HCT116 (cell line): ENCODE data around the gene FBXL16. TPM values are rescaled to one million over a fixed set of nuclear protein-coding genes. Genes with fewer than 3 reads are reported as not detected.

Experiments
- ATAC-seq: fragments of 200-7000 bp; cut with Tn5 transposase; 2 replicates; pipeline ENCODE4 v1.9.1; 2020; ENCODE audit warnings: mild to moderate bottlenecking, moderate library complexity
- BruUV-seq: library from RNA; stranded (reverse); fragments of 400-500 nt; replicated peaks from 2 replicates; lab custom pipeline; 2021; lab: Mats Ljungman, UMichigan
- CTCF ChIA-PET: fragments of 300-600 bp; sonication (Branson Sonifier 250); formaldehyde crosslinking; loops from one replicate; lab custom pipeline; 2021; ENCODE audit warnings: antibody characterized with exemption; lab: Charles Lee
- POLR2A ChIA-PET: fragments of 300-600, 350-600 bp; sonication (Branson Sonifier 250); formaldehyde crosslinking; loops from one replicate; lab custom pipeline; 2021; ENCODE audit warnings: antibody characterized with exemption; lab: Charles Lee
- RAD21 ChIA-PET, 2 experiments: fragments of 300-600 bp; sonication (Branson Sonifier 250); formaldehyde crosslinking; loops; one replicate each; lab custom pipeline; 2023; ENCODE audit warnings: low total read pairs in 2 of 2; ENCODE audit not compliant: uncharacterized antibody in 2 of 2, unreplicated experiment in 2 of 2, low non-redundant PET in 1 of 2; lab: Charles Lee
- DNase-seq: peaks from one replicate; pipeline ENCODE4 v3.0.0-alpha.2; 2010; ENCODE audit warnings: low read depth, low spot score
- H2AFZ ChIP-seq: fragments of 200-600 bp; shearing (Covaris generic), sonication (generic); 2 replicates; pipeline ENCODE4 v1.6.1; 2017; ENCODE audit warnings: low read depth, mixed run types, mixed read lengths, antibody characterized with exemption, low read length; ENCODE audit not compliant: poor library complexity, severe bottlenecking
- H3K27ac ChIP-seq: 2 replicates; pipeline ENCODE4 v1.5.1; 2012; ENCODE audit warnings: low read depth, low read length
- H3K27me3 ChIP-seq: fragments of 200-600 bp; sonication (generic); 2 replicates; pipeline ENCODE4 v1.6.1; 2016; ENCODE audit warnings: mixed run types, low read length, mixed read lengths; ENCODE audit not compliant: insufficient read depth
- H3K36me3 ChIP-seq, 2 experiments: fragments of 200-500 bp in 1 of 2; fragments of 200-600 bp in 1 of 2; sonication (Bioruptor generic) in 1 of 2; sonication (generic) in 1 of 2; 2 replicates each; pipeline versions ENCODE4 v1.5.1 to v1.6.1; 2014 to 2016; ENCODE audit warnings: low read length in 2 of 2, inconsistent platforms in 1 of 2, mixed read lengths in 1 of 2, mixed run types in 1 of 2; ENCODE audit not compliant: insufficient read depth in 2 of 2, control insufficient read depth in 1 of 2
- H3K4me1 ChIP-seq, 2 experiments: fragments of 200-600 bp in 1 of 2; sonication (generic) in 1 of 2; 2 replicates each; pipeline versions ENCODE4 v1.5.1 to v1.6.1; 2012 to 2017; ENCODE audit warnings: low read length in 2 of 2, inconsistent platforms in 1 of 2, mild to moderate bottlenecking in 1 of 2, mixed read lengths in 1 of 2, mixed run types in 1 of 2, moderate library complexity in 1 of 2; ENCODE audit not compliant: insufficient read depth in 2 of 2, control insufficient read depth in 1 of 2
- H3K4me2 ChIP-seq: fragments of 200-600 bp; sonication (generic); 2 replicates; pipeline ENCODE4 v1.6.1; 2017; ENCODE audit warnings: mixed run types, low read length, mixed read lengths
- H3K4me3 ChIP-seq, 2 experiments: fragments of 200-600 bp in 1 of 2; sonication (generic) in 1 of 2; replicated peaks in 1 of 2; 2 replicates each; pipeline ENCODE4 v1.5.1; 2011 to 2016; ENCODE audit warnings: low read length in 2 of 2, control low read depth in 1 of 2, low read depth in 1 of 2, mild to moderate bottlenecking in 1 of 2, mixed read lengths in 1 of 2, mixed run types in 1 of 2
- H3K79me2 ChIP-seq: fragments of 200-600 bp; sonication (generic); 2 replicates; pipeline ENCODE4 v1.6.1; 2017; ENCODE audit warnings: mild to moderate bottlenecking, mixed run types, low read length, moderate library complexity, mixed read lengths; ENCODE audit not compliant: insufficient read depth
- H3K9ac ChIP-seq: fragments of 200-600 bp; sonication (generic); 2 replicates; pipeline ENCODE4 v1.6.1; 2016; ENCODE audit warnings: low read length, mixed read lengths
- H3K9me2 ChIP-seq: fragments of 200-600 bp; sonication (generic), shearing (Covaris generic); 2 replicates; pipeline ENCODE4 v1.6.1; 2017; ENCODE audit warnings: mixed run types, mild to moderate bottlenecking, moderate library complexity; ENCODE audit not compliant: insufficient read depth
- H3K9me3 ChIP-seq, 2 experiments: fragments of 200-500 bp in 1 of 2; fragments of 200-600 bp in 1 of 2; sonication (Bioruptor generic) in 1 of 2; sonication (generic) in 1 of 2; 2 replicates each; pipeline ENCODE4 v1.6.1; 2014 to 2017; ENCODE audit warnings: low read length in 2 of 2, mixed read lengths in 2 of 2, inconsistent platforms in 1 of 2, low read depth in 1 of 2, mild to moderate bottlenecking in 1 of 2, mixed run types in 1 of 2, moderate library complexity in 1 of 2; ENCODE audit not compliant: control insufficient read depth in 1 of 2, insufficient read depth in 1 of 2
- H4K20me1 ChIP-seq: fragments of 200-600 bp; sonication (generic), shearing (Covaris generic); 2 replicates; pipeline ENCODE4 v1.6.1; 2017; ENCODE audit warnings: mixed run types, mild to moderate bottlenecking, moderate library complexity; ENCODE audit not compliant: insufficient read depth
- ATF3 ChIP-seq: IDR thresholded peaks from 2 replicates; pipeline ENCODE4 v1.6.1; 2012
- CEBPB ChIP-seq: IDR thresholded peaks from 2 replicates; pipeline ENCODE4 v1.6.1; 2012; ENCODE audit warnings: low read depth
- EGR1 ChIP-seq: IDR thresholded peaks from 2 replicates; pipeline ENCODE4 v1.6.1; 2012; ENCODE audit warnings: low read depth
- ELF1 ChIP-seq: IDR thresholded peaks from 2 replicates; pipeline ENCODE4 v1.6.1; 2012; ENCODE audit warnings: low read depth, borderline replicate concordance
- EZH2 ChIP-seq: fragments of 200-600 bp; sonication (generic); IDR thresholded peaks from 2 replicates; pipeline ENCODE4 v1.6.1; 2017; ENCODE audit warnings: antibody characterized with exemption, mixed run types
- MAX ChIP-seq: IDR thresholded peaks from 2 replicates; pipeline ENCODE4 v1.6.1; 2012
- POLR2A ChIP-seq: IDR thresholded peaks from 2 replicates; pipeline ENCODE4 v1.7.0; 2011; ENCODE audit warnings: borderline replicate concordance; ENCODE audit not compliant: insufficient read depth, insufficient read length; ENCODE audit errors: extremely low read depth
- SP1 ChIP-seq: IDR thresholded peaks from 2 replicates; pipeline ENCODE4 v1.6.1; 2012; ENCODE audit warnings: low read depth
- SRF ChIP-seq: IDR thresholded peaks from 2 replicates; pipeline ENCODE4 v1.6.1; 2012; ENCODE audit warnings: low read depth
- TCF7L2 ChIP-seq: IDR thresholded peaks from 2 replicates; pipeline ENCODE4 v1.7.0; 2011; ENCODE audit warnings: borderline replicate concordance, inconsistent platforms; ENCODE audit not compliant: insufficient read depth, insufficient read length; ENCODE audit errors: extremely low read depth
- ZBTB33 ChIP-seq: IDR thresholded peaks from 2 replicates; pipeline ENCODE4 v1.6.1; 2011; ENCODE audit warnings: mild to moderate bottlenecking, low read length, moderate library complexity; ENCODE audit not compliant: insufficient replicate concordance; ENCODE audit errors: extremely low read depth
- intact Hi-C: fragments of 100-400 bp; cut with micrococcal nuclease; formaldehyde crosslinking; loops from 2 replicates; pipeline ENCODE4 v1.10.0; 2022
- total RNA-seq: library from RNA; stranded (reverse); gene quantifications from one replicate; pipeline ENCODE4 v1.2.1, GENCODE V29; 2021; ENCODE audit not compliant: unreplicated experiment

FBXL16 gene
- total RNA-seq, 1 experiment from 2014 or later: 49.7 TPM

GRCh38 chr16:734981-735881 is 29.6 kb upstream of the FBXL16 start (continued):
- TF ChIP-seq ZBTB33 (no peak), TCF7L2 (no peak), ELF1 (no peak), EGR1 (no peak), POLR2A (no peak), SP1 (no peak), CEBPB (no peak), SRF (no peak), ATF3 (no peak)

GRCh38 chr16:734208-734980 is 28.8 kb upstream of the FBXL16 start:
- Histone ChIP-seq H3K27ac (no peak overlapping the region), H3K9me3 (no peaks in the 10 kb centered on the region), H3K4me2 (no peak overlapping the region), H4K20me1 (no peaks in the 10 kb centered on the region), H3K27me3 (no peaks in the 10 kb centered on the region), H3K36me3 (peaks cover 6 to 18% of the 10 kb centered on the region in 2 experiments), H3K4me3 (no peak overlapping the region), H3K4me1 (peaks cover 0 to 6% of the 10 kb centered on the region in 2 experiments; a peak in 3 of 4 replicates), H2AFZ (no peak overlapping the region), H3K9ac (no peak overlapping the region), H3K79me2 (peaks cover 7% of the 10 kb centered on the region; the same call in 1 of the 2 replicates), H3K9me2 (no peaks in the 10 kb centered on the region)
- RAD21 ChIA-PET: no interaction called here
- POLR2A ChIA-PET: no interaction called here
- CTCF ChIA-PET: no interaction called here
- ATAC-seq (no peak), DNase-seq (no peak)
- TF ChIP-seq SRF (no peak), ZBTB33 (no peak), EZH2 (no peak), CEBPB (no peak), MAX (no peak), SP1 (no peak)
- intact Hi-C loops: no loop called here
- BruUV-seq: no TSS peak
